HL-60 (cell line): ENCODE data around the gene PLPPR1.
"Not testable (repeated sequence)": the region's sequence is repeated elsewhere in the genome, so short reads cannot be mapped to it uniquely, and the experiment has no call there.

Experiments used
- GABPA ChIP-seq: IDR thresholded peaks from 2 replicates; pipeline ENCODE4 v1.6.1; 2012; ENCODE audit warnings: low read depth
- TF ChIP-seq, protein P1 (sequence below): IDR thresholded peaks from one replicate; pipeline ENCODE4 v1.5.1; 2011; ENCODE audit warnings: low read length, control low read depth, inconsistent platforms; ENCODE audit not compliant: insufficient read depth

DNA sequence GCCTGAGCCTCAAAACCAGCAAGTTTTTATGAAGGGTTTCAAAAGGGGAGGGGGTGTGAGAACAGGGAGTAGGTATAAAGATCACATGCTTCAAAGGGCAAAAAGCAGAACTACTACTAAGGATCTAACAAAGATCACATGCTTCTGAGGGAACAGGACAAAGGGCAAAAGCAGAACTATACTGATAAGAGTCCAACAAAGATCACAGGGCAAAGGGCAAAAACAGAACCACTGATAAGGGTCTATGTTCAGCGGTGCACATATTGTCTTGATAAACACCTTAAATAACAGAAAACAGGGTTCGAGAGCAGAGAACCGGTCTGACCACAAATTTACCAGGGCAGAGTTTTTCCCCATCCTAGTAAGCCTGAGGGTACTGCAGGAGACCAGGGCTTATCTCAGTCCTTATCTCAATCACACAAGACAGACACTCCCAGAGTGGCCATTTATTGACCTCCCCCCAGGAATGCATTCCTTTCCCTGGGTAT is 298.9 kb downstream of the PLPPR1 start:
- TF ChIP-seq, protein P1, sequence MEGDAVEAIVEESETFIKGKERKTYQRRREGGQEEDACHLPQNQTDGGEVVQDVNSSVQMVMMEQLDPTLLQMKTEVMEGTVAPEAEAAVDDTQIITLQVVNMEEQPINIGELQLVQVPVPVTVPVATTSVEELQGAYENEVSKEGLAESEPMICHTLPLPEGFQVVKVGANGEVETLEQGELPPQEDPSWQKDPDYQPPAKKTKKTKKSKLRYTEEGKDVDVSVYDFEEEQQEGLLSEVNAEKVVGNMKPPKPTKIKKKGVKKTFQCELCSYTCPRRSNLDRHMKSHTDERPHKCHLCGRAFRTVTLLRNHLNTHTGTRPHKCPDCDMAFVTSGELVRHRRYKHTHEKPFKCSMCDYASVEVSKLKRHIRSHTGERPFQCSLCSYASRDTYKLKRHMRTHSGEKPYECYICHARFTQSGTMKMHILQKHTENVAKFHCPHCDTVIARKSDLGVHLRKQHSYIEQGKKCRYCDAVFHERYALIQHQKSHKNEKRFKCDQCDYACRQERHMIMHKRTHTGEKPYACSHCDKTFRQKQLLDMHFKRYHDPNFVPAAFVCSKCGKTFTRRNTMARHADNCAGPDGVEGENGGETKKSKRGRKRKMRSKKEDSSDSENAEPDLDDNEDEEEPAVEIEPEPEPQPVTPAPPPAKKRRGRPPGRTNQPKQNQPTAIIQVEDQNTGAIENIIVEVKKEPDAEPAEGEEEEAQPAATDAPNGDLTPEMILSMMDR = not testable (repeated sequence)
- not testable (repeated sequence) for TF ChIP-seq GABPA
